Stimulated activated CD8-positive, alpha-beta memory T cell treated with anti-CD3 and anti-CD28 coated beads, Interleukin-15, amount 100 ng/mL, for 48 hours (primary cell): ENCODE results near the gene ALMS1.
"Not testable (repeated sequence)": the region's sequence is repeated elsewhere in the genome, so short reads cannot be mapped to it uniquely, and the experiment has no call there.

Experiments
- DNase-seq, 2 donors: peaks; one replicate each; pipeline ENCODE4 v3.0.0-alpha.2; 2020; ENCODE audit warnings: low read depth in 2 of 2

Gene ALMS1

GRCh38 chr2:73624625-73625024 lies 239.0 kb downstream of the ALMS1 start:
- not testable (repeated sequence) for DNase-seq

DNA sequence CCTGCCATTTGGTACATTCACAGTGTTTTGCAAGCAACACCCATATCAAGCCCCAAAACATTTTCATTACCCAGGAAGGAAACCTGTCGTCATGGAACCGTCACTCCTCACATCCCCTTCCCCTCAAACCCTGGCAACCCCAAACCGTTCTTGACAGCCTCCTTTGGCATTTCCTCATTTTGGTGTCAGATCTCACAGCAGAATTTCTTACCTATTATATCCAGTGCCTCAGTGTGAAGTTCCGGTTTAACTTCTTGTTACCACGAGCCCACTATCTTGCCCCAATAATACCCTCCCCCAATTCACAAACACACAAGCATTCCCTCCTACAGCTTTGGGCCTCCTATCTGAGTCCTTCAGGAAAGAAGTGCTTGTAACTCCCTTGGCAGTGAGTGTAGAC lies 240.6 kb downstream of the ALMS1 start:
- DNase-seq, result not testable (repeated sequence)

GRCh38 chr2:73628493-73628892 lies 242.9 kb downstream of the ALMS1 start:
- not testable (repeated sequence) for DNase-seq

GRCh38 chr2:73630662-73631266 lies 245.1 kb downstream of the ALMS1 start:
- not testable (repeated sequence) for DNase-seq

DNA sequence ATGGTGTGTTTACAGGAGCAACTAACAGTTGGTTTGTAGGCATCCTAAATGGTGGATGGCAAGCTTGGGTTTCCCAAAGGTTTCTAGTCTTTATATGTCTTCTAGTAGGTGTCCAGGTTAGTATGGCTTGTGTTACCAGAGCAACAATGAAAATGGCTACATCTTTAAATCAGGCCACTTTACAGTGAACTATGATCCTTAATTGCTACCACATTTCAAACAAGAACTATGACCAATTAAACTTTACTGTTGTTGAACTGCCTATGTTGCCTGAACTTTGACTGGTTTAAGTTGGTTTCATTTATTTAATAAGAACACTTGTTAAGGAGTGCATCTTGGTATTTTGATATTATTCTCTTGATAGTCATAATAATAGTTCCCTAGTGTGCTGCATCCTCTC lies 251.3 kb downstream of the ALMS1 start:
- not testable (repeated sequence) for DNase-seq

DNA sequence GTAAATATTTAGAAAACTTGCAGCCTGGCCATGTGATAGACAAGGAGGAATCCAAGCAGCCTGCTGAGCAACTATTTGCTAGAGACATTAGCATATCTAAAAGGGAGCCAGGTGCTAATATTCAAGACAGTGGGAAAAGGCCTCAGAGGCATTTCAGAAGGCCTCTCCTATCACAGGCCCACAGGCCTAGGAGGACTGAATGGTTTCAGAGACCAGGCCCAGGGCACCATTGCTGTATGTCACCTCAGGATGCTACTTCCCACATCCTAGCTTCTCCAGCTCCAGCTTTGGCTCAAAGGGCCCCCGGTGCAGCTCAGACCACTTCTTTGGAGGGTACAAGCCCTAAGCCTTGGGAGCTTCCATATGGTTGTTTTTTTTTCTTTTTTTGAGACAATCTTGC lies 252.8 kb downstream of the ALMS1 start:
- no peak for DNase-seq

GRCh38 chr2:73640511-73640911 lies 254.9 kb downstream of the ALMS1 start:
- DNase-seq, result no peak

GRCh38 chr2:73640946-73641766 lies 255.5 kb downstream of the ALMS1 start:
- no peak for DNase-seq

- no peak for DNase-seq
These were observed 256.1 kb downstream of the ALMS1 start for GRCh38 chr2:73641767-73642062.

DNA sequence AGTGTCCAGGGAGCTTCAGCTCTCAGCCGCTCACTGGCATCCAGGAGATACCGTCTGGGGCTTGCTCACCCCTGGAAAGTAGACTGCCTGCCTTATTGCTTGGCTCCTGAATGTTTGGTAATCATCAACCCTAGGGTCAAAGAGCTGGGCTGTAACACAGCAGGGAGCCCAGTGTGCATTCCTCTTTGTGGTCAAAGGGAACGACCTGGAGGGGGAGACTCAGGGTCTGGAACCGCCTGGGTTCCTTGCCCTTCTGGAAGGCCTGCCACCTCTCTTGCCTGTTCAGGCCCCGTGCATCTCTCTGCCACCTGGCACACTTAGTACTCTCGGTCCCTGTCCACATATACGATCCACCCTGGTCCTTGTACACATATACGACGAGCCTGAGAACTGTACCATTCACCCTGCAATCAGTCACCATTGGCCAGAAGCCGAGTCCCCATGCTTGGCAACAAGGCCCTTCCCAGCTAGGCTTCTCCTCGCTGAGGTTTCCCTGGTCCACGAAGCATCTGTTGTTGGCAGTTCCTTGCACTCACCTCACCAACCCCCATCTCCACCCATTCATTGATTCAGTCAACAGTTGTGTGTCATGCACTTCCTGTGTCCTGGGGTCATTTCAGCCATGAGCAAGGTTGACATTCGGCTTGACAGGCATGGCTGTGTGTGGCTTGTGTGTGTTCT lies 256.8 kb downstream of the ALMS1 start, which contains the start of gene NAT8:
NAT8 (minus strand) TSS at position 85 of the 681 bp plus-strand sequence. CDS start 794 bp downstream, outside the sequence.
- DNase-seq, result no peak

DNA sequence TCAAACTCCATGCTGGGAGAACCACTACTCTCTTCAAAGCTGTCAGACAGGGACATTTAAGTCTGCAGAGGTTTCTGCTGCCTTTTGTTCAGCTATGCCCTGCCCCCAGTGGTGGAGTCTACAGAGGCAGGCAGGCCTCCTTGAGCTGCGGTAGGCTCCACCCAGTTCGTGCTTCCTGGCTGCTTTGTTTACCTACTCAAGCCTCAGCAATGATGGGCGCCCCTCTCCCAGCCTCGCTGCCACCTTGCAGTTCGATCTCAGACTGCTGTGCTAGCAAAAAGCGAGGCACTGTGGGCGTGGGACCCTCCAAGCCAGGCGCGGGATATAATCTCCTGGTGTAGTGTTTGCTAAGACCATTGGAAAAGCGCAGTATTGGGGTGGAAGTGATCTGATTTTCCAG lies 262.1 kb downstream of the ALMS1 start:
- not testable (repeated sequence) for DNase-seq

GRCh38 chr2:73651591-73652230 lies 266.1 kb downstream of the ALMS1 start:
- DNase-seq, result no peak

GRCh38 chr2:73652348-73652747 lies 266.7 kb downstream of the ALMS1 start:
- DNase-seq, result no peak

DNA sequence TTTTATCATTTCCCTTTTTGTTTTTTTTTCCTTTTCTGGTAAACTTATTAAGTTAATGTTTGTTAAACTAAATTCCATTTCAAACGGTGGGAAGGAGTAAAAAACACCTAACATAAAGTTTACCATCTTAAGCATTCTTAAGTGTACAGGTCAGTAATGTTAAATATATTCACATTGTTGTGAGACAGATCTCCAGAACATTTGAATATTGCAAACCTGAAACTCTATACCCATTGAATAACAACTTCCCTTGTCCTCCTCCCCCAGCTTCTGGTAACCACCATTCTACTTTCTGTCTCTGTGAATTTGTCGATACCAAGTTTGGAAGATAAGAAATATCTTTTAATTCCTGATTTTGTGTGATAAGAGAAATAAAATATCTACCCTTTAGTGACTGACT lies 268.5 kb downstream of the ALMS1 start:
- DNase-seq, result no peak
